GM10266 (cell line): Measurements from ENCODE around the gene LACRT.
"Not testable (repeated sequence)": the region's sequence is repeated elsewhere in the genome, so short reads cannot be mapped to it uniquely, and the experiment has no call there.

ENCODE experiments used
- DNase-seq: peaks from one replicate; pipeline ENCODE4 v3.0.0; 2012; ENCODE audit errors: extremely low spot score
- CTCF ChIP-seq: IDR thresholded peaks from 2 replicates; pipeline ENCODE4 v1.5.1; 2012; ENCODE audit warnings: mild to moderate bottlenecking, low read depth; ENCODE audit not compliant: control insufficient read depth, insufficient read depth; ENCODE audit errors: missing control alignments

Gene LACRT

GRCh38 chr12:54634795-54635194 lies at the start of gene LACRT:
TSS of gene LACRT (minus strand) at chr12:54634895. CDS start at chr12:54634841, 54 bp downstream.
- no peak for TF ChIP-seq CTCF
- DNase-seq = no peak

- no peak for DNase-seq
- no peak for TF ChIP-seq CTCF
Observed at GRCh38 chr12:54683398-54683797, 48.7 kb upstream of the LACRT start.

GRCh38 chr12:54682674-54683073 lies 48.0 kb upstream of the LACRT start:
- TF ChIP-seq CTCF = no peak
- no peak for DNase-seq

GRCh38 chr12:54680374-54680773 lies 45.7 kb upstream of the LACRT start:
- DNase-seq = peak; percentile 19
- TF ChIP-seq CTCF = peak; percentile 50

GRCh38 chr12:54678131-54678530 lies 43.4 kb upstream of the LACRT start:
- TF ChIP-seq CTCF = no peak
- no peak for DNase-seq

- TF ChIP-seq CTCF = no peak
- DNase-seq = no peak
Observed at GRCh38 chr12:54667945-54668344, 33.2 kb upstream of the LACRT start.

GRCh38 chr12:54666008-54666407 lies 31.3 kb upstream of the LACRT start:
- no peak for DNase-seq
- no peak for TF ChIP-seq CTCF

GRCh38 chr12:54665022-54665635 lies 30.4 kb upstream of the LACRT start:
- DNase-seq = not testable (repeated sequence)
